ENCODE measurements around the gene COBL. TPM values are rescaled to one million over a fixed set of nuclear protein-coding genes. Genes with fewer than 3 reads are reported as not detected.

Gene COBL
- total and polyA plus RNA-seq, 10 of the 15 experiments (the other 5 are each of a cell fraction or from before 2014, with no cell fraction given), result 0.21 TPM; not detected in 9

- TF ChIP-seq CTCF (IDR thresholded peaks at IDR 0.05 in 2 of 3, conservative IDR thresholded peaks at IDR 0.05 in 1 of 3; ENCODE audit: control insufficient read depth in 2 of 3, extremely low read depth in 1 of 3, insufficient read depth in 1 of 3, low read depth in 3 of 3, low read length in 3 of 3) (peak; percentile 43 to 55 (median 53); a peak in 5 of 6 replicates), KDM1A (IDR thresholded peaks at IDR 0.05; ENCODE audit: borderline replicate concordance) (no peak), SMC3 (IDR thresholded peaks at IDR 0.05; ENCODE audit: borderline replicate concordance, low read length) (peak; percentile 42; the same call in 1 of the 2 replicates), STAT1 (conservative IDR thresholded peaks at IDR 0.05) (no peak), PRDM15 (CRISPR knock-in tag; IDR thresholded peaks at IDR 0.05) (no peak), BMI1 (IDR thresholded peaks at IDR 0.05; ENCODE audit: borderline replicate concordance) (no peak), PBX3 (IDR thresholded peaks at IDR 0.05; ENCODE audit: insufficient replicate concordance, low read depth, low read length) (no peak), MLLT1 (IDR thresholded peaks at IDR 0.05) (no peak), ZBED1 (IDR thresholded peaks at IDR 0.05; ENCODE audit: borderline replicate concordance) (no peak), CHD4 (IDR thresholded peaks at IDR 0.05) (no peak), PKNOX1 (IDR thresholded peaks at IDR 0.05) (no peak), CUX1 (IDR thresholded peaks at IDR 0.05; ENCODE audit: insufficient replicate concordance, low read depth, low read length) (no peak)
Measured at GRCh38 chr7:51067757-51068156, 248.9 kb downstream of the COBL start (continued).

Data from GM12878 (cell line).